ENCODE data around the gene GPR152. TPM values are rescaled to one million over a fixed set of nuclear protein-coding genes. Genes with fewer than 3 reads are reported as not detected.
"Not testable (repeated sequence)": the region's sequence is repeated elsewhere in the genome, so short reads cannot be mapped to it uniquely, and the experiment has no call there.

The GPR152 gene
- total RNA-seq, 1 experiment from 2014 or later, result not detected

GRCh38 chr11:67491276-67492068, 38.9 kb upstream of the GPR152 start:
- in situ Hi-C loops (cut with HindIII; ENCODE audit: low pct_unique_long_range_greater_than_20kb, low sequenced_read_pairs), result no loop called here
- no peak for DNase-seq (ENCODE audit: low read depth, low spot score)

- no peak for DNase-seq (ENCODE audit: low read depth, low spot score)
- in situ Hi-C loops (cut with HindIII; ENCODE audit: low pct_unique_long_range_greater_than_20kb, low sequenced_read_pairs), result no loop called here
These were observed 38.2 kb upstream of the GPR152 start for GRCh38 chr11:67490727-67491065.

GRCh38 chr11:67489885-67490726, 37.6 kb upstream of the GPR152 start:
- in situ Hi-C loops (cut with HindIII; ENCODE audit: low pct_unique_long_range_greater_than_20kb, low sequenced_read_pairs), result no loop called here
- DNase-seq (ENCODE audit: low read depth, low spot score), result no peak

- no peak for DNase-seq (ENCODE audit: low read depth, low spot score)
- in situ Hi-C loops (cut with HindIII; ENCODE audit: low pct_unique_long_range_greater_than_20kb, low sequenced_read_pairs), result no loop called here
These were observed 36.8 kb upstream of the GPR152 start for GRCh38 chr11:67489203-67489884.

- DNase-seq (ENCODE audit: low read depth, low spot score), result no peak
- in situ Hi-C loops (cut with HindIII; ENCODE audit: low pct_unique_long_range_greater_than_20kb, low sequenced_read_pairs), result no loop called here
These were observed 34.1 kb upstream of the GPR152 start for GRCh38 chr11:67486481-67487195.

GRCh38 chr11:67485873-67486361, 33.4 kb upstream of the GPR152 start:
- in situ Hi-C loops (cut with HindIII; ENCODE audit: low pct_unique_long_range_greater_than_20kb, low sequenced_read_pairs); DNase-seq (ENCODE audit: low read depth, low spot score): not testable (repeated sequence)

GRCh38 chr11:67484847-67485311, 32.4 kb upstream of the GPR152 start:
- in situ Hi-C loops (cut with HindIII; ENCODE audit: low pct_unique_long_range_greater_than_20kb, low sequenced_read_pairs), result no loop called here
- no peak for DNase-seq (ENCODE audit: low read depth, low spot score)

- in situ Hi-C loops (cut with HindIII; ENCODE audit: low pct_unique_long_range_greater_than_20kb, low sequenced_read_pairs), result no loop called here
- no peak for DNase-seq (ENCODE audit: low read depth, low spot score)
These were observed 31.5 kb upstream of the GPR152 start for GRCh38 chr11:67483831-67484665.

- DNase-seq (ENCODE audit: low read depth, low spot score), result peak; percentile 97
- in situ Hi-C loops (cut with HindIII; ENCODE audit: low pct_unique_long_range_greater_than_20kb, low sequenced_read_pairs), result no loop called here
These were observed 30.6 kb upstream of the GPR152 start, which contains the start of gene AIP for GRCh38 chr11:67482827-67483798. Gene AIP (plus strand): TSS chr11:67483026. CDS start chr11:67483159, 133 bp downstream.

GRCh38 chr11:67482275-67482826, 29.8 kb upstream of the GPR152 start:
- in situ Hi-C loops (cut with HindIII; ENCODE audit: low pct_unique_long_range_greater_than_20kb, low sequenced_read_pairs), result no loop called here
- no peak for DNase-seq (ENCODE audit: low read depth, low spot score)

- in situ Hi-C loops (cut with HindIII; ENCODE audit: low pct_unique_long_range_greater_than_20kb, low sequenced_read_pairs); DNase-seq (ENCODE audit: low read depth, low spot score): not testable (repeated sequence)
These were observed 25.0 kb upstream of the GPR152 start for GRCh38 chr11:67477344-67478050.

- in situ Hi-C loops (cut with HindIII; ENCODE audit: low pct_unique_long_range_greater_than_20kb, low sequenced_read_pairs); DNase-seq (ENCODE audit: low read depth, low spot score): not testable (repeated sequence)
These were observed 24.2 kb upstream of the GPR152 start for GRCh38 chr11:67476692-67477091.

- DNase-seq (ENCODE audit: low read depth, low spot score), result no peak
- in situ Hi-C loops (cut with HindIII; ENCODE audit: low pct_unique_long_range_greater_than_20kb, low sequenced_read_pairs), result no loop called here
These were observed 20.4 kb upstream of the GPR152 start for GRCh38 chr11:67472882-67473281.

- DNase-seq (ENCODE audit: low read depth, low spot score), result peak; percentile 13
- in situ Hi-C loops (cut with HindIII; ENCODE audit: low pct_unique_long_range_greater_than_20kb, low sequenced_read_pairs), result no loop called here
These were observed 17.9 kb upstream of the GPR152 start for GRCh38 chr11:67470337-67471002.
